ENCODE data around the gene ZNF44.

ZNF44 gene

DNA sequence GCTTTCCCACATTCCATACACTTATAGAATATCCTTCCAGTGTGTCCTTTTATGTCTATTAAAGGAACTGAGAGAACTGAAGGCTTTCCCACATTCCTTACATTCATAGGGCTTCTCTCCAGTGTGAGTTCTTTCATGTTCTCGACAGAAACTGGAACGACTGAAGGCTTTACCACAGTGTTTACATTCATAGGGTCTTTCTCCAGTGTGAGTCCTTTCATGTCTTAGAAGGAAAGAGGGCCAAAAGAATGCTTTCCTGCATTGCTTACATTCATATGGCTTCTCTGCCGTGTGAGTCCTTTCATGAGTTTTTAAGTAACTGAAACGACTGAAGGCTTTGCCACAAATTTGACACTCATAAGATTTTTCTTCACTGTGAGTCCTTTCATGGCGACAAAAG, 22.3 kb downstream of the ZNF44 start:
- TF ChIP-seq, protein P1, sequence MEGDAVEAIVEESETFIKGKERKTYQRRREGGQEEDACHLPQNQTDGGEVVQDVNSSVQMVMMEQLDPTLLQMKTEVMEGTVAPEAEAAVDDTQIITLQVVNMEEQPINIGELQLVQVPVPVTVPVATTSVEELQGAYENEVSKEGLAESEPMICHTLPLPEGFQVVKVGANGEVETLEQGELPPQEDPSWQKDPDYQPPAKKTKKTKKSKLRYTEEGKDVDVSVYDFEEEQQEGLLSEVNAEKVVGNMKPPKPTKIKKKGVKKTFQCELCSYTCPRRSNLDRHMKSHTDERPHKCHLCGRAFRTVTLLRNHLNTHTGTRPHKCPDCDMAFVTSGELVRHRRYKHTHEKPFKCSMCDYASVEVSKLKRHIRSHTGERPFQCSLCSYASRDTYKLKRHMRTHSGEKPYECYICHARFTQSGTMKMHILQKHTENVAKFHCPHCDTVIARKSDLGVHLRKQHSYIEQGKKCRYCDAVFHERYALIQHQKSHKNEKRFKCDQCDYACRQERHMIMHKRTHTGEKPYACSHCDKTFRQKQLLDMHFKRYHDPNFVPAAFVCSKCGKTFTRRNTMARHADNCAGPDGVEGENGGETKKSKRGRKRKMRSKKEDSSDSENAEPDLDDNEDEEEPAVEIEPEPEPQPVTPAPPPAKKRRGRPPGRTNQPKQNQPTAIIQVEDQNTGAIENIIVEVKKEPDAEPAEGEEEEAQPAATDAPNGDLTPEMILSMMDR (IDR thresholded peaks at IDR 0.05; ENCODE audit: low read depth, low read length), result no peak
- Histone ChIP-seq H3K27ac (no peak overlapping the region), H3K4me3 (ENCODE audit: low read depth, low read length) (no peak overlapping the region), H3K36me3 (peaks cover 23% of the 10 kb centered on the region), H3K9me3 (ENCODE audit: severe bottlenecking) (peaks cover 7% of the 10 kb centered on the region), H3K27me3 (ENCODE audit: insufficient read depth, low read depth, severe bottlenecking) (no peaks in the 10 kb centered on the region)
- DNase-seq, result no peak

DNA sequence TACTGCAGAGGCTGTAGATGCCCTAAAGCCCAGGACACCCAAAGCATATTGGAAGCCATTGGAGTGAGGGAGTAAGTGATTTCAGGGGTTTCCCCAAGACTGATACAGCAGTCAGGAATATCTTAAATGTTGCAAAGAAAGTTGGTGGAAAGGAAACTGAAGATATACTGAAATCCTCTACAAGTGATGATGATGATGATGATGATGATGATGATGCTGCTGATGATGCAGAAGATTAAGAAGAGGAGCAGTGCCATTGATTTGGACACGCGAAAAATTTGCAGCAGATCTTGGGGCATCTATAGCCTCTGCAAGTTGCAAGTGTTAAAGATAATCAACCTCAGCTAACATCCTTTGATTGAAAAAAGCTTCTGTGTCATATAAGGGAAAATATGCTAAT, 23.8 kb downstream of the ZNF44 start:
- DNase-seq, result no peak
- Histone ChIP-seq H3K36me3 (peaks cover 20% of the 10 kb centered on the region), H3K27me3 (ENCODE audit: insufficient read depth, low read depth, severe bottlenecking) (no peaks in the 10 kb centered on the region), H3K9me3 (ENCODE audit: severe bottlenecking) (peaks cover 7% of the 10 kb centered on the region), H3K27ac (no peak overlapping the region), H3K4me3 (ENCODE audit: low read depth, low read length) (no peak overlapping the region)
- TF ChIP-seq, protein P1 (IDR thresholded peaks at IDR 0.05; ENCODE audit: low read depth, low read length), result no peak

DNA sequence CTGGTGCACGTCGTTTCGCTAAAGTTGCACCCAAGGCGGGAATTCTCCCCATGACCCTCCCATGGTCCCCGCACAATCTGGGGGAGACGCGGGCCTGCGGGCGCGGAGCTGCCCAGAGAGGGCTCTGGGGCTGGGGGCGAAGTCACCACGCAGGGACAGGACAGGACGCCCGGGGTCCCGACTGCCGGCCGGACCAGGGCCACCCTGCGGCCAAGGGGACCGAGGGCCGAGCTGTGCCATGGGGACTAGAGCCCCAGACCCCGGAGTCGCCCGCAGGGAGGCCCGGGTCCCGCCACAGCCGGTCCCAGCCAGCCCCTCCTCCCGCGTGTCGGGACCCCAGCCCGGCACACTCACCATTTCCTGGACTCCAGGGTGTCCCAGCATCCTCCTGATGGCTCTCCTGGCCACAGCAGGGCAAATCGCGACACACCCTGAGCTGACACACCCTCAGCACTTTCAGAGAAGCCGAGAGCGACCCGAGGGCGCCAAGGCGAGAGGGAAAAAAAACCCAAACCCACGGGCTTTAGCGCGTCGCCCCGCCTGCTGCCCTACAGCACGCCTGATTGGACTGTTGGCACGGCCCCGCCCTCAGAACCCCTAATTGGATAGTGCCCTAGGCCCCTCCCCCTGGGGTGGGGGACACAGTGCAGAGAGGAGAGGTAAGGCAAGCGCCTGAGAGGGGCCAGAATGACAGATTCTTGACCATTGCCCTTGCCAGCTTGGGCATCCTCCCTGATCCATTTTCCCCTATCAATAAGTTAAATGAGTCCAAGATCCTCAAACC, 28.6 kb downstream of the ZNF44 start:
- TF ChIP-seq, protein P1 (IDR thresholded peaks at IDR 0.05; ENCODE audit: low read depth, low read length), result no peak
- H3K36me3 ChIP-seq, result peaks cover 2% of the 10 kb centered on the region
- no peak overlapping the region for H3K27ac ChIP-seq
- H3K4me3 ChIP-seq (ENCODE audit: low read depth, low read length), result no peak overlapping the region
- no peaks in the 10 kb centered on the region for H3K27me3 ChIP-seq (ENCODE audit: insufficient read depth, low read depth, severe bottlenecking)
- DNase-seq, result no peak
- peaks cover 2% of the 10 kb centered on the region for H3K9me3 ChIP-seq (ENCODE audit: severe bottlenecking)

DNA sequence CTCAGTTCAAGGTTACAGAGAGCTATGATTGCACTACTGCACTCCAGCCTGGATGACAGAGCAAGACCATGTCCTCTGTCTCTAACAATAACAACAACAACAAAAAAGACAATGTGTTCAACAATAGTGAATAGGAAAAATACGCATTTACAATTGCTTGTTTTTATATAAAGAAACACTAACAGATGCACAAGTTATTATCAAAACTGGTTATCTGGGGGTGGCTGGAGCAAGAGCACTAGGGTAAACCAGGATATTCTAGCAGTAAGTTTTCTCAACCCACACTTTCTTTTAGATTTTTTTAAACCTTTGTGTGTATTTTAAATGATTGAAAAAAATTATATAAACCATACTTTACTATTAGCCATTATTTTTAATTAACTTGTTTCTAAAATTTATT, 33.1 kb downstream of the ZNF44 start:
- Histone ChIP-seq H3K9me3 (ENCODE audit: severe bottlenecking) (no peaks in the 10 kb centered on the region), H3K27ac (no peak overlapping the region), H3K27me3 (ENCODE audit: insufficient read depth, low read depth, severe bottlenecking) (no peaks in the 10 kb centered on the region), H3K36me3 (no peaks in the 10 kb centered on the region), H3K4me3 (ENCODE audit: low read depth, low read length) (no peak overlapping the region)
- TF ChIP-seq, protein P1 (IDR thresholded peaks at IDR 0.05; ENCODE audit: low read depth, low read length), result no peak
- DNase-seq, result no peak

DNA sequence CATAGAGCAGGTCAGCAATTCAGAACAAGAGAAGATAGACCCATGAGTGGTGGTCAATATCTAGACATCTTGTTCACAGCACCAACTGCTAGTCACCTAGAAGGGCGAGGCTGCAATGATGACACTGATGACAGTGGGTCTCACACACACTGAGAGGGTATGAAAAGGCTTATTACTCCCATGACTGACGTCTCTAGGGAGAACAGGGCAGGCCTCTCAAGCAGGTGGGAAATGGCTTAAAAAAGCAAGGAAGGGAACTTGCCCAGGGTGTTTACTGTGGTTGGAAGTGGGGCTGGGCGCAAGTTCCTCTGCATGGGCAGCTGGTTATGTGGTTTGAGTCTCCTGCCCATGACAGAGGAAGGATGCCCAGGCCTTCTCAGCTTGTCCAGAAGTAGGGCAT, 33.8 kb downstream of the ZNF44 start:
- no peak for DNase-seq
- H3K4me3 ChIP-seq (ENCODE audit: low read depth, low read length), result no peak overlapping the region
- H3K9me3 ChIP-seq (ENCODE audit: severe bottlenecking), result no peaks in the 10 kb centered on the region
- H3K27me3 ChIP-seq (ENCODE audit: insufficient read depth, low read depth, severe bottlenecking), result no peaks in the 10 kb centered on the region
- TF ChIP-seq, protein P1 (IDR thresholded peaks at IDR 0.05; ENCODE audit: low read depth, low read length), result no peak
- H3K27ac ChIP-seq, result no peak overlapping the region
- H3K36me3 ChIP-seq, result no peaks in the 10 kb centered on the region

DNA sequence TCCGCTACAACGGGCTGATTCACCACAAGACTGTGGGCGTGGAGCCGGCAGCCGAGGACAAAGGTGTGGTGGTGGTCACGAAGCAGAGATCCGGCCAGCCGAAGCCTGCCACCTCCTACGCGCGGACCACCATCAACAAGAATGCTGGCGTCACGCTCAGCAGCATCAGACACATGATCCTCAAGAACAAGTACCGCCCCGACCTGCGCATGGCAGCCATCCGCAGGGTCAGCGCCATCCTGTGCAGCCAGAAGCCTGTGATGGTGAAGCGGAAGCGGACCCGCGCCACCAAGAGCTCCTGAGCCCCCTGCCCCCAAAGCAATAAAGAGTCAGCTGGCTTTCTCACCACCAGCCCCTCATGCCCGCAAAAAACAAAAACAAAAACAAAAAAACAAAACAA, 34.4 kb downstream of the ZNF44 start:
- H3K27ac ChIP-seq, result no peak overlapping the region
- no peaks in the 10 kb centered on the region for H3K9me3 ChIP-seq (ENCODE audit: severe bottlenecking)
- H3K4me3 ChIP-seq (ENCODE audit: low read depth, low read length), result no peak overlapping the region
- no peaks in the 10 kb centered on the region for H3K36me3 ChIP-seq
- no peak for DNase-seq
- TF ChIP-seq, protein P1 (IDR thresholded peaks at IDR 0.05; ENCODE audit: low read depth, low read length), result no peak
- no peaks in the 10 kb centered on the region for H3K27me3 ChIP-seq (ENCODE audit: insufficient read depth, low read depth, severe bottlenecking)
